NOMO-1 treated with DMSO at 0.1 percent for 48 hours (cell line): Measurements from ENCODE around the gene RNF220.
A peak's percentile ranks its signal among the peaks of the same experiment; 100 is the strongest.

Source experiments
- DNase-seq: peaks from one replicate; lab custom pipeline; 2025; ENCODE audit not compliant: unreplicated experiment; lab: John Stamatoyannopoulos, UW

Gene RNF220

GRCh38 chr1:44576456-44577150, 171.5 kb downstream of the RNF220 start:
- no peak for DNase-seq

- DNase-seq = no peak
These were observed 176.2 kb downstream of the RNF220 start for GRCh38 chr1:44581205-44581604.

- no peak for DNase-seq
These were observed 179.1 kb downstream of the RNF220 start for GRCh38 chr1:44584167-44584566.

- no peak for DNase-seq
These were observed 180.4 kb downstream of the RNF220 start for GRCh38 chr1:44585315-44585920.

- no peak for DNase-seq
These were observed 182.9 kb downstream of the RNF220 start for GRCh38 chr1:44587796-44588460.

- no peak for DNase-seq
These were observed 183.6 kb downstream of the RNF220 start for GRCh38 chr1:44588551-44589210.

GRCh38 chr1:44590475-44590874, 185.4 kb downstream of the RNF220 start:
- DNase-seq = no peak

GRCh38 chr1:44591381-44591780, 186.3 kb downstream of the RNF220 start:
- no peak for DNase-seq

- DNase-seq = no peak
These were observed 187.4 kb downstream of the RNF220 start for GRCh38 chr1:44592208-44593145.

GRCh38 chr1:44594353-44594752, 189.3 kb downstream of the RNF220 start:
- DNase-seq = no peak

GRCh38 chr1:44594871-44595735, 190.0 kb downstream of the RNF220 start:
- peak; percentile 35 for DNase-seq

- no peak for DNase-seq
These were observed 191.5 kb downstream of the RNF220 start for GRCh38 chr1:44596511-44596910.

- no peak for DNase-seq
These were observed 193.1 kb downstream of the RNF220 start for GRCh38 chr1:44598167-44598566.

GRCh38 chr1:44602634-44603628, 197.9 kb downstream of the RNF220 start:
- DNase-seq = no peak

GRCh38 chr1:44603718-44604117, 198.7 kb downstream of the RNF220 start:
- DNase-seq = no peak

- no peak for DNase-seq
These were observed 199.3 kb downstream of the RNF220 start for GRCh38 chr1:44604157-44604955.

GRCh38 chr1:44605914-44606615, 201.0 kb downstream of the RNF220 start:
- DNase-seq = no peak
